NCI-H2227 (cell line): Measurements from ENCODE around the gene NSG2.
"Not testable (repeated sequence)": the region's sequence is repeated elsewhere in the genome, so short reads cannot be mapped to it uniquely, and the experiment has no call there.

ENCODE experiments used
- DNase-seq: peaks from one replicate; lab custom pipeline; 2025; ENCODE audit not compliant: unreplicated experiment; lab: John Stamatoyannopoulos, UW

Gene NSG2

DNA sequence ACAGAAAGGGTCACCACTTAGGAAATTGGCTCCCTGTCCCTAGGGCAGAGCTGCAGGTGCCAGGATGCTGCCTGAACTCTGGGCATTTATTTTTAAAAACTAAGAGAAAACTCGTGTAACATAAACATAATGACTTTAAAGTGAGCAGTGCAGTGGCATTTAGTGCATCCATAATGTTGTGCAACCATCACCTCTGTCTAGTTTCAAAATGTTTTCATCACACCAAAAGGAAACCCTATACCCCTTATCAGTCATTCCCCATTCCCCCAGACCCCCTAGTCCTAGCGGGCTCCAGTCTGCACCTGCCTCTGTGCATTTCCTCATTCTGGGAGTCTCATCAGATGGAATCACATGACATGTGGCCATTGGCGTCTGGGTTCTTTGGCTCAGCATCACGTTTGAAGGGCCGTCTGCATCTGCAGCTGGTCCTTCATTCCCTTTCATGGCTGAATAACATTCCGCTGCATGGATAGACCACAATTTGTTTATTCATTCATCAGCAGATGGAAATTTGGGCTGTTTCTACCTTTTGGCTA is 55.8 kb downstream of the NSG2 start:
- DNase-seq = no peak

DNA sequence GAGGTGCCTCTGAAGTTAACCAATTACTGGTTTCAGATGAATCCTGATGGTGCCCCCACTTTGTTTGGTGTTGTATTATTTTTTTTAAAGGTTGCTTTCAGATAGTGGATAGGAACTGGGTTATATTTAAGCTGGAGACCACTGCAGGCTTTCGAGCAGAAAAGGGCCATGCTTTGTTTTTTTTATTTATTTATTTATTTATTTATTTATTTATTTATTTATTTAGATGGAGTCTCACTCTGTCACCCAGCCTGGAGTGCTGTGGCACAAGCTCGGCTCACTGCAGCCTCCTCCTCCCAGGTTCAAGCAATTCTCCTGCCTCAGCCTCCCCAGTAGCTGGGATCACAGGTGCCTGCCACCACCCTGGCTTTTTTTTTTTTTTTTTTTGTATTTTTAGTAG is 57.1 kb downstream of the NSG2 start:
- DNase-seq = not testable (repeated sequence)

DNA sequence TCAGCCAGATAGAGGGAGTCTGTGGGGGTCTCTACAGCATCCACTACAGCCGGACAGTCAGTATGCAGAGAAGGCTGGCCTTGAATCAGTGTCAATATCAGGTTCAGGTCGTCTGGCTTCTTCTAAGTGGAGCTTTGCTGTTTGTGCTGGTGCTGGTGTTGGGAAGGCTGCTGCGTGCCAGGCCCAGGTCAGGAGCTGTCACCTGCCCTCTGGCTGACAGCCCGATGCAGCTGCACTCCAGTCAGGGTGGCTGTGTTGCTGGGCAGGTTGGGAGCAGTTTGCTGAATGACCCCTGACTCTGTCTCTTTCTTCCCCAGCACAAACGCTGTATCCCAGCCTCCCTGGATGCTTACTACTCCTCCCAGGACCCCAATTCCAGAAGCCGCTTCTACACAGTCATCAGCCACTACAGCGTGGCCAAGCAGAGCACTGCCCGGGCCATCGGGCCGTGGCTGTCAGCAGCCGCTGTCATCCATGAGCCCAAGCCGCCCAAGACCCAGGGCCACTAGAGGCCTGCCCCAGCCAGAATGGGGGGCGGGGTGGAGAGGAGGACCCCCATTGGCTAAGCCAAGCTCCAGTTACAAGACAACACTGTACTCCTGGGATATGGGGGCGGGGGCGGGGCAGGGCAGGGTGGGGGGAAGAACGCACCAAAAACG is 61.6 kb downstream of the NSG2 start:
- DNase-seq = no peak

DNA sequence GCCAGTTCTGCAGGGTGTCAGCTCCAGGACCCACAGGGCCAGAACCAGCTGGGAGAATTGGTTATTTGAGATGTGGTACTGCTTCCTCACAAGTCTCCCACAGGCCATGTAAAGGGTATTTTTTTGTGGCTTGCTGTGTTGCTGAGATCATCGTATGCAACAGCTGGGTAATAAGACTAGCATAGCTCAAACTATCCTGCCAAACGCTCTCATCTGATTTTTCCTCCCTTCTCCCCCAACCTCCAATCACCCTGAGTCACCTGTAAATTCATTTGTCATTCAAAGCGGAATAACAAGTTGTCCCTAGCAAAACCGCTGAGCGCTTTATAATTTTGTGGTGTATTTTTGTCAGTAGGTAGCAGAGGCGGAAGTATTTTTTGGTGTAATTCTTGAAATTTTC is 63.2 kb downstream of the NSG2 start:
- no peak for DNase-seq

DNA sequence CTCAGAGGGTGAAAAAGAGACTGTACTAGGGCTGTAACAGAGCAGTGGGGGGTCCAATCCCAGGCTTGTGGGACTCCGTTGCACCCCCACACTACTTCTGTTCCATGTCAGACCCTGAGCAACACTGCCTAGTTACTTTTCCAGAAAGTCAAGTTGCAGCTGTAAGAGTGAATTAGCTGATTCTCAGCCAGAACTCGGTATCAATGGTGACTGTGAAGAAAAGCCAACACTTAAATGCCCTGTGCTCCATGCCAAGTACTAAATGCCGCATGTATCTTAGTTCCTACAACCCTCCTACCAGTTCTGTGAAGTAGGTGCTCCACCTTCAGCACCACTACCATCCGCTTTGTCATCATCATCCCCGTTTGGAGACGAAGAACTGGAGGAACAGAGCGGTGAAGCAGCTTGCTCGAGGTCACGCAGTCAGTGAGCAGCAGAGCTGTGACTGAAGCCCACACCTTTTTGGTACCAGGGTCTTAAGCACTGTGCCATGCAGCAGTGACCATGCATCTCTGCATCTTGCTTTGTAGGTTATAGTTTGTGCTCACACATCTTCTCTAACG is 64.3 kb downstream of the NSG2 start:
- no peak for DNase-seq

DNA sequence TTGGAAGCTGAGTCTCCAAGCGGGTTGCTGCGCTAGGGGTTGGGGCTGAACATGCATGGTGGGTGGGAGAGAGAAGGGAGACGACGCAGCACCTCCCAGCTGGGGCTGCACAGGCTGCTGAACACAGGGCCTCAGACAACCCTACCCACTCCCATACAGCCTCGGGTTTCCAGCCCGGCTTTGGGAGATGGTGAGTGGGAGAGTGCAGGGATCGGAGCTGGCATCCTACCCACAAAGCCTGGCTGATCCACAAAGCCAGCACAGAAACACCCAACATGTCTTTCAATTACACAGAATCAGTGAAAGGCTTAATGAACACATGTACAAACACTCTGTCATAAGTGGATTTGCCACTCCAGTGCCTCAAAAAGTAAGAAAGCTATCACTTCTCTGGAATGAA is 64.8 kb downstream of the NSG2 start:
- no peak for DNase-seq

DNA sequence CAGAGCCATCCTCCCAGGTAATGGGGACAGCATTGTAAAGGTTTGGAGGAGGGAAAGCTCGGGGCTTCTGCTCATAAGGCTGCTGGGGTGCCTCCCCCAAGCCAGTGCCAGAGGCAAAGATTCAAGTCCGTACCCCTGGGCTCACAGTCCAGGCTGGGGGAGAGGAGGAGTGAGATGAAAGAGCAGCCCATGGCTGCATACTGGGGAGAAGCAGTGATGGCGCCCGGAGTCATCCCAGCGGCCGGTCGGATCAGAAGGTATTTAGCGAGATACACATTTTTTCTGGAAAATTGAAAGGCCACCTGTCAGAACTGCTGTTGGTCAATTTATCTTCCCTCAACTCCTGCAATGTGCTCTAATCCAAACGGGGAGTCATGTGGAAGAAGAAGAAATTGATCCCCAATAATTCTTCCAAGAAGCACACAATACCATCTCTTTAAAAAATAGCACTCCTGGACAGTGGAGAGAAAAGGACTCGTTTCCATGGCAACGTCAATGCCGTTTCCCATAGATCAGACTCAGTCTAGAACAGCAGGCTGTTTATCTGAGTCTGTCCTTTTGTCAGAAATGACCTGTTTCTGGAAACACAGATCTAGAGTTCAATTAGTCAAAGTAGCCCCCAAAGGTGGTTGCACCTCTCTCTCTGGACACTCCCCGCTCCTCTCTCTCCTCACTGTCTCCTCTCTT is 65.9 kb downstream of the NSG2 start:
- no peak for DNase-seq

DNA sequence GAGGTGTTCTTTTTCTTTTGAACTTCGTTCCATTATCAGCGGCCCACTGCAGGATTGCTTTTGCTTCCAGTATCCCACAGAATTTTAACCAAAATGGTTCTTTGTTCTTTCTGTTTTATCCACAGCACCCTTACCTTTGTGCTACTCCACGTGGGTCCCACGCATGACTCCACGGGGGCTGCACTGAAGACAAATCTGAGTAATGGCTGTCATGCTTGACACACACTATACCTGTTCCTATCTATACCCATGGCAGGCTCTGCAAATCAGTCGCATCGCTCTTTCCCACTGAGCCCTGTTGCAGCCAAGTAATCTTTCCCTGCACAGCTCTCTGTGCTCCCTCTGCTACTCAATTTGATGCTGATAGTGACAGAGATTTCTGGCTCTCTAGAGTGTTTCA is 69.7 kb downstream of the NSG2 start:
- DNase-seq = no peak

DNA sequence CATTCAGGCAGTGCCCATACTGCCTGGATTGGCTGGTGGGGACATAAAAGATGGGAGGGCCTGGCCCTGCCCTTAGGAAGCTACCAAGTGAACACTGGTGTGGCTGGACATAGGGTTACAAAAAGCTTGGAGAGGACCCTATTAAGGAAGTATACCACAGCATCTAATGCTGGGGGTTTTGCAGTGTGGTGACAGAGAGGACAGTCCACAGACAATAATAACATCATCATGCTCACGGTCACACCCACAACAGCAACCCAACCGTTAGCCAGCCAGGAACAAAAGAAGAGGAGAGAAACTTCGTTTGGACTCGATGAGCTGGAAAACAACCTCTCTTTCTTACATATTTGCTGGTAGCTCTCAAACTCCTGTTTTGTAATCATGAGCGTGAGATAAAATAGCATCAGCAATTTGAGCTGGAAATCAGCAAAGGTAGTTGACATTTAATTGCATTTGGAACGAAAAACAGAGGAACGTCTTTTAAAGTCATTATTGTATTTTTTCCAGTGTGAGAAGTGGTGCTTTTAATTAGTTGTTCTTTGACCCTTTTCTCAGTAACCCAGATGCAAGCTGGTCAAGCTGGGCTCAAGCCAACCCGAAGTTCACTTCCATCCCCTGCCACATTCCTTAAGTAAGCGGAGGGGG is 73.4 kb downstream of the NSG2 start:
- DNase-seq = no peak

DNA sequence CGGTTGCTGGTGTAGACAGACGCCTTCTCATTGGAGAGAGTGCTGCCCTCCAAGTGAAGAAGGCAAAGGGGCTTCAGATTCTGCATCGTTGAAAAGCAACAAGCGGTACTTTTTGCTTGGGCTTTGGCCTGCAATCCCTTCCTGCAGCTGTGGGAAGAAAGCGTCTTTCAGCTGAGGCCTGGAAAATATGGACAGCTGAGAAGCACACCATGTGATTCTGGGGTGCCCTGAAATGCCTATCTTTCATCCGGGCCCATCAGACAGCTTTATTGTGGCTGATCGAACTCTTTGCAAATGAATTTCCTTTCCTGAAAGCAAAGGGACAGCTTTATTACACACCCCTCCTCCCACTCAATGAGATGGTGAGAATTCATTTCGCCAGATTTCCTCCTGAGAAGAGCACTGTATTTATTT is 74.0 kb downstream of the NSG2 start:
- DNase-seq = no peak

DNA sequence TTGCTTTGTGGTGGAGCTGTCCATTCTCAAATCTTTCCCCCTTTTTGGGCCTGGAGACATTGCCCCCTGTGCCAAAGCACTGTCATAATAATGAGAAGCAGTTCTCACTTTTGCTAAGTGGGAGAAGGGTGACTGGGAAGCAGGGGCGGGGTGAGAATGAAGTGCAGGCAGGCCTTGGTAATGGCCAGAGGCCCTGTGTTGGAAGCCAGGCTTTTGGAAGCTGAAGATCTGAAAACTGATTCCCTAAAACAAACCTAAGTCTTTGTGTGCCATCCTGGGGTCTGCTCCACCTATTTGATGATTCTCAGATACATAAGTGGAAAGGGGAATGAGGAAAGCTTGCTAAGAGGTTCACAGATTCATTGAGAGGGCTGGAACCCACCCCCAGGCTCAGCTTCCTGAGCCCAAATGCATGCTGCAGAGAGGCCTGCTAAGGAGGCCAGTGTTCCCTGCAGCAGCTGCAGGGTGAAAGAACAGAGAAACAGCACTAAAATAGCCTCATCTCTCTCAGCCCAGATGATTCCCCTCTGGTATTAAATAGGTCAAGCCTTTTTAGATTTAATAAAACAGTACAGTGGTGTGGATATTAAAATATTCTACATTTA is 75.0 kb downstream of the NSG2 start:
- DNase-seq = no peak

DNA sequence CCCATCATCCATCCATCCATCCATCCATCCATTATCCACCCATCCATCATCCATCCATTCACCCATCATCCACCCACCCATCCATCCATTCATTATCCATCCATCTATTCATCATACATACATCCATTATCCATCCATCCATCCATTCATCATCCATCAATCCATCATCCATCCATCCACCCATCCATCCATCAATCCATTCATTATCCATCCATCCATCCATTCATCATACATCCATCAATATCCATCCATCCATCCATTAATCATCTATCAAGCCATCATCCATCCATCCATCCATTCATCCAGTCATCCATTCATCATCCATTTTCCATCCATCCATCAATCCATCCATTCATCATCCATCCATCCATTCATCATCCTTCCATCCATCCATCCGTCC is 89.0 kb downstream of the NSG2 start:
- no peak for DNase-seq

DNA sequence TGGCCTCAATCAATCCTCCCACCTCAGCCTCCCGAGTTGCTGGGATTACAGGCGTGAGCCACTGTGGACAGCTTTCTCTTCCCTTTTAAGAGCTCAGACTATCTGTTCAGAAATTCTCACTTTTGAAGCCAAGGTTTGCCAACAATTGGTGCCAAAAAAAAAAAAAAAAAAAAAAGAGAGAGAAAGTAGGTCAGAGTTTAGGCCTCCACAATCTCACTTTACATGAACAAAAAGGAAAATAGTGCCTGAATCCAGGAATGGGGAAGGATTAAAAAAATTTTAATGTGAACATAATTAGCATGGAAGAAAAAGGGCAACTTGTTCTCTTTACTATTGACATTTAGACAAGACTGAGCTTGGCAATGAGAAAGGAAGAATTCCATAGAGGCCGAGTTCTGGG is 94.1 kb downstream of the NSG2 start:
- DNase-seq = no peak

DNA sequence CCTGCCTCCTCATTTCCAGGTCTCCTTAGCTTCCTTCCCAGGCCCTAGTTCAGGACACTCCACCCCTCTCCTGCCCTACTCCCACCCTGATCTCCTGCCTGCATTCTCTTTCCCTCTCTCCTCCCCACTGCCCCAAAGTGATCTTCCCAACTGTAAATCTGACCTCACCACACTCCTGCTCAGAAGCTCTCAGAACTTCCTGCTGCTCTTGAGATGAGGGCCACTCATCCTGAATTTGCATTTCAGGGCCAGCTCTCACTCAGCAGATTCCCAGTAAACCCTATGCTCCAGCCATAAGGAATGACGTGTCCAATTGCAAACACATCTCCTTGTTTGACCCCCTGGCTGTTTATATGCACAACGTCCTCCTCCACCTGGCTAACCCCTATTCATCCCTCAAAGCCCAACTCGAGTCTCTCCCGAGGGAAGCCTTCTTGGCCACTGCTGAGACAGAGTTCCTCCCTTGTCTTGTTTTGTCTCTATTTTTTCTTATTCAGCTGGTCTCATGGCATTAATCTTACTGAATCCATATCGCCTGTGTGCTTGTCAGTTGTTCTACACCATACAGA is 95.0 kb downstream of the NSG2 start:
- no peak for DNase-seq

DNA sequence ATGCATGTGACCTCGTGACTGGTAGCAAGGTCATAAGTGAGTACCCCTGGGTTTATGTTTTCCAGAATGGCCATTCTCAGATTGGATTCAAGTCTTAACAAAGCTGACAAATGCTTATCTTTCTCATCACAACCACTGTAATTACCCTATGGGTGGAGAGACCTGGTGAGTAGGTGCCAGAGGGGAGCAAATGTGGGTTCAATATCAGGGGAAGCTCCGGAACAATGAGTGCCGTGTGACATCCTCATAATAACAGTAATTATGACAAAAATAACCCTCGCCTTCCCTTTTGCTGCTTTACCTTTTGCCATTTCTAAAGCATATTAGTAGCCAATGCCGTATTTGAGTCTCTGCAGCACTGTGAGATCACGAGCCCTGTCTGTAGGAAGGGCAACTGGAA is 95.9 kb downstream of the NSG2 start:
- peak; percentile 42 for DNase-seq

DNA sequence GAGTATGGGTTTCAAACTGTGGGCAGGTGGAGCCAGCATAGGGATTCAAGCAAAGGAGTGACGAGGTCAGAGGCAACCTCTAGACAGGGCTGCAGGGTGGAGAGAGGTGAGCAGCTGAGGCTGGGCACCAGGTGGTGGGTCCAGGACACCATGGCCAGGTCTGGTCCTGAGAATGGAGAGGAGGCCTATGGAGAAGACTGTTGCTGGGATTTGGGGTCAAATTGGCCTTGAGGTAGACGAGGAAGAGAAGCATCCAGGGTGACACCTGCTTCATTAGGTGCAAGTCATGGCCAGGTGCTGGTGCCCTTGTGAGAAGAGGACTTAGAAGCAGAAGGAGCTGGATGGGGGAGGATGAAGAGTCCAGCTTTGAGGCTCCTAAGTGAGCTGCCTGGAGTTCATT is 99.6 kb downstream of the NSG2 start:
- no peak for DNase-seq

DNA sequence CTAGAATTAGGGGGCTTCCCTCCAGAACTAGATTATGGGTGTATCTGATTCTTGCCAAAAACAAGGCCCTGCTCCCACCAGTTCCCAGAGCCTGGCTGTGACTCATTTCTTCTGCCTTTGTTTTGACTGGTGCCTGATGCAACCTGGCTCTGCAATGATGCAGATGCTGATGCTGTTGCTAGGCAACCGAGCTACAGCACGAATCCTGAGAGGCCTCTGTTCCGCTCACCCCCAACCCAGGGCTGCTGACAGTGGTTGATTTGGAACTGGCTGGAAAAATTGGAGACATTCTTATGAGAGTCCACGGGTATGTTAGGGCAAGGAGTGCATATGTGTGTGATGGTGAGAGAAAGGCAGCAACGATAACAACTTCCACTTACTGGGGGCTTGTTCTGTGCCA is 100.3 kb downstream of the NSG2 start:
- DNase-seq = peak; percentile 60

DNA sequence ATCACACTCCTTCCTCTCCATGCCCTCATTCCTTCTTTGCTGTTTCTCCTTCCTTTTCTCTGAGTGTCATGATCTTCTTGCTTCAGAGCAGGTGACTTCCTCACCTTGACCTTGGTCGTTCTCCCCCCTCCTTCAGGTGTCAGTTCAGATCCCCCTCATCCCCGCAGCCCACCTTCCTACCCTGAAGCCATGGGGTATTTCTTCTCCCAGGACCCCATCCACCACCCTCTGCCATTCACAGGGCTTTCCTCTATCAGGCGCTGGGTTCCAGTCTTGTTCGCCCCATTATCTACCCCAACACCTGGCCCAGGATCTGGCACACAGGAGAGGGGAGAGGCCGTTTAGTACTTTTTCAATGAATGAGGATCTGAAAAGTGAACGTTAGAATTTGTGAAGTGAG is 101.0 kb downstream of the NSG2 start:
- DNase-seq = no peak

DNA sequence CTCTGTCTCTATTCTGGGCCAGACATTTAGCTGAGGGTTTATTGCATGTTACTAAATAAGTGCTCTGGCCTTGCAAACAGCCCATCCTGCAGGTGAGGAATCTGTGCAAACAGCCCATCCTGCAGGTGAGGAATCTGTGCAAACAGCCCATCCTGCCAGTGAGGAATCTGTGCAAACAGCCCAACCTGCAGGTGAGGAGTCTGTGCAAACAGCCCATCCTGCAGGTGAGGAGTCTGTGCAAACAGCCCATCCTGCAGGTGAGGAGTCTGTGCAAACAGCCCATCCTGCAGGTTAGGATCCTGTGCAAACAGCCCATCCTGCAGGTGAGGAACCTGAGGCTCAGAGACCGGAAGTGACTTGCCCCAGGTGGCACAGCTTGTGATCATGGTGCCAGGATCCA is 101.5 kb downstream of the NSG2 start:
- DNase-seq = not testable (repeated sequence)

DNA sequence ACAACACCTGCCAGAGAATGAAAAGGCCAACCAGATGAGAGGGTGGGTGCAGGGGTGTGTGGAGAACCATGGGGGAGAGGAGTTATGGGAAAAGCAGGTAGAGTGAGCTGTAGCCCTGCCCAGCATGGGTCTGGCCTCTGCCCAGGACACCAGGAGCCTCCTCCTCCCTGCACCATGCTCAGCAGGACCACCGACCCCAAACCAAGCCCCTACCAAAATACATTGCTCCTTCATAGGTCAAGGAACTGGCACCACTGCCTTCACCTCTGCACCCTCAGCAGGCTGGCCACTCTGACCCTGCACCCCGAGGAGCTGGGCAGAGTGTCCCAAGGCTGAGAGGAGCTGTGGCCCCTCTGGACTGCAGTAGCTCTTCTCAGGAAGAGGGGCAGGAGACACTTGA is 102.0 kb downstream of the NSG2 start:
- DNase-seq = no peak

DNA sequence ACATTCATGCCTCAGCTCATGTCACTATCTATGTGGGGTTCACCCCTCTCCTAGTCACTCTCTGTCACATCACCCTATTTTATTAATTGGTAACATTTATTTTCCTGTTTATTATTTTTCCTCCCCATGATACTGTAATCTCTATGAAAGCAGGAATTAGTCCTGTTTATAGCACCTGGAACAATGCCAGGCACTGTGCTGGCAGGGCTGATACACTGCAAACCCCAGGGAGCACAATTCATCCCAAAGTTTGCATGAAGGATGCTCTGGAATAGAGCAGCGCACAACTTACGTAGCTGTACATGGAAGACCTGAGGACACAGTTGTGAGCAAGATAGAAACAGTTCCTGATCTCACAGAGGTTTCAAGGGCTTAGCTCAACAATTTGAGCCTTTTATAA is 103.2 kb downstream of the NSG2 start:
- DNase-seq = no peak
